ENCODE data around the gene NECTIN2. TPM values are rescaled to one million over a fixed set of nuclear protein-coding genes. Genes with fewer than 3 reads are reported as not detected.

Gene NECTIN2
- total RNA-seq, 1 experiment from 2014 or later = 176 TPM

DNA sequence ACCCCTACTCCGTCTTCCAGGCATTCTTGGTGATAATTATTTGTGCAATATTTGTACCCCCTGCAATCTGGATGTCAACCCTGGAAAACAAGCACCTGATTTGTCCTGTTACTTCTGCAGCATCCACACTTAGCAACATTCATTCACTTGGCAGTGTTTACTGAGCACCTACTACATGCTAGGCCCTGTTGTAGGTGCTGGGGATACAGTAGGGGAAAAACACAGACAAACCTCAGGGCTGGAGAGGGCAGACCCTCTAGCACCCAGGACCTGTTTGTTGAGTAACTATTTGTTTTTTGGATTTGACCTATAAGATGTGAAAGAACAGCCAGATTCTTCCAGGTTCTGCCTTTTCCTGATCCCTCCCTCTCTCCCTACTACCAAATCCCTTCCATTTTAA is 9.5 kb downstream of the NECTIN2 start:
- no CpG with 5 or more reads among the region's 1 CpG for WGBS (ENCODE audit: extremely low coverage, insufficient read length, low lambda C conversion rate)
- H2BK12ac ChIP-seq (ENCODE audit: insufficient read length, low read depth, low read length) = no peak overlapping the region

More for the DNA sequence above, 9.5 kb downstream of the NECTIN2 start:
- Histone ChIP-seq H2AFZ (ENCODE audit: low read length) (no peak overlapping the region), H3K9ac (ENCODE audit: extremely low read depth, insufficient read length, low read length) (no peak overlapping the region), H4K5ac (ENCODE audit: insufficient read length, low read depth, low read length) (no peak overlapping the region), H2BK15ac (ENCODE audit: low read depth, low read length) (no peak overlapping the region), H3K27ac (ENCODE audit: insufficient read length, low read depth, low read length) (no peak overlapping the region), H4K8ac (replicated peaks; ENCODE audit: insufficient read length, low read depth, low read length) (no peak overlapping the region), H3K27me3 (ENCODE audit: insufficient read depth, low read length) (no peaks in the 10 kb centered on the region), H2BK5ac (ENCODE audit: insufficient read length, low read length) (no peak overlapping the region), H3K4me1 (ENCODE audit: insufficient read depth, low read length) (no peaks in the 10 kb centered on the region), H3K23ac (ENCODE audit: insufficient read length, low read depth, low read length) (no peak overlapping the region), H3K9me3 (ENCODE audit: control insufficient read depth, low read depth, low read length) (no peaks in the 10 kb centered on the region), H3K4me2 (ENCODE audit: insufficient read depth, insufficient read length, low read length) (no peak overlapping the region), H4K20me1 (ENCODE audit: control insufficient read depth, insufficient read depth, insufficient read length) (no peaks in the 10 kb centered on the region), H3K4ac (ENCODE audit: low read depth, low read length) (no peak overlapping the region), H3K14ac (ENCODE audit: insufficient read depth, low read length) (no peak overlapping the region), H3K56ac (ENCODE audit: insufficient read length, low read depth, low read length) (no peak overlapping the region), H2BK20ac (ENCODE audit: low read depth, low read length, poor library complexity, severe bottlenecking) (no peak overlapping the region), H3T11ph (ENCODE audit: low read length) (no peak overlapping the region), H3K18ac (ENCODE audit: insufficient read length, low read depth, low read length) (no peak overlapping the region), H2BK120ac (ENCODE audit: low read depth, low read length, poor library complexity, severe bottlenecking) (no peak overlapping the region), H3K79me1 (ENCODE audit: insufficient read depth, low read depth, low read length, poor library complexity, severe bottlenecking) (peaks cover 11% of the 10 kb centered on the region), H2AK5ac (ENCODE audit: insufficient read length, low read length) (no peak overlapping the region), H3K23me2 (ENCODE audit: insufficient read length, low read depth, low read length, poor library complexity, severe bottlenecking) (no peaks in the 10 kb centered on the region), H3K79me2 (ENCODE audit: insufficient read depth, low read length) (peaks cover 16% of the 10 kb centered on the region; the same call in 1 of the 2 replicates), H4K91ac (ENCODE audit: insufficient read length, low read depth, low read length) (no peak overlapping the region)
- no peaks in the 10 kb centered on the region for H3K27me3 Mint-ChIP-seq (ENCODE audit: low read depth)
- 0 out of 7 replicates have a peak overlapping the region, but pooled peaks of 1 of the 3 experiments have one; percentile 30 for H3K27ac Mint-ChIP-seq
- H3K4me3 Mint-ChIP-seq = no peak overlapping the region
- H3K36me3 Mint-ChIP-seq (ENCODE audit: insufficient read depth in 1 of 3, low read depth in 3 of 3) = peaks cover 11 to 52% (median 50%) of the 10 kb centered on the region in 3 experiments
- TF ChIP-seq CTCF (conservative IDR thresholded peaks at IDR 0.05) = no peak
- H3K9me3 Mint-ChIP-seq = no peaks in the 10 kb centered on the region
- H3K4me1 Mint-ChIP-seq = peaks cover 10 to 23% of the 10 kb centered on the region in 2 experiments
- no peak for DNase-seq

Measured in H9 (cell line).